HepG2 (cell line): ENCODE measurements around the gene TMEFF1.

ENCODE experiments used
- CTCF ChIP-seq: sonication (generic); formaldehyde crosslinking; IDR thresholded peaks from 2 replicates; pipeline ENCODE4 v1.5.0; 2020; ENCODE audit warnings: mild to moderate bottlenecking, missing genetic modification reagents, moderate library complexity
- EHMT2 ChIP-seq: fragments of 200-600 bp; sonication (generic); IDR thresholded peaks from 2 replicates; pipeline ENCODE4 v1.7.0; 2017; ENCODE audit warnings: antibody characterized with exemption, low read depth, low read length, borderline replicate concordance
- EP300 ChIP-seq, 3 experiments: sonication (generic) in 1 of 3; formaldehyde crosslinking in 1 of 3; IDR thresholded peaks; 2 replicates each; pipeline versions ENCODE4 v1.5.1 to v1.6.1; 2011 to 2020; ENCODE audit warnings: low read depth in 2 of 3, low read length in 2 of 3, borderline replicate concordance in 1 of 3, improper control_type of control experiment in 1 of 3, mild to moderate bottlenecking in 1 of 3, missing genetic modification reagents in 1 of 3, moderate library complexity in 1 of 3
- HDAC2 ChIP-seq: sonication (generic); formaldehyde crosslinking; IDR thresholded peaks from 2 replicates; pipeline ENCODE4 v1.4.0; 2020; ENCODE audit warnings: missing genetic modification reagents
- HNRNPUL1 ChIP-seq: fragments of 200-400 bp; formaldehyde crosslinking; IDR thresholded peaks from 2 replicates; pipeline ENCODE4 v1.6.1; 2017; ENCODE audit warnings: low read depth, mild to moderate bottlenecking, low read length, moderate library complexity
- HOMEZ ChIP-seq: IDR thresholded peaks from 2 replicates; pipeline ENCODE4 v1.6.1; 2016; ENCODE audit warnings: low read depth
- MAFK ChIP-seq, 2 experiments: IDR thresholded peaks in 1 of 2; conservative IDR thresholded peaks in 1 of 2; 2 replicates each; pipeline ENCODE4 v1.6.1; 2011; ENCODE audit warnings: improper control_type of control experiment in 2 of 2, low read length in 2 of 2
- MYC ChIP-seq: sonication (generic); formaldehyde crosslinking; IDR thresholded peaks from 2 replicates; pipeline ENCODE4 v1.9.0; 2021; ENCODE audit warnings: missing genetic modification reagents, borderline replicate concordance
- POLR2A ChIP-seq, 2 experiments: IDR thresholded peaks; 2 replicates each; pipeline ENCODE4 v1.6.1; 2011; ENCODE audit warnings: low read depth in 2 of 2, low read length in 2 of 2, mild to moderate bottlenecking in 1 of 2, moderate library complexity in 1 of 2; ENCODE audit not compliant: insufficient read depth in 1 of 2
- RAD51 ChIP-seq: fragments of 450-650 bp; IDR thresholded peaks from 2 replicates; pipeline ENCODE4 v1.6.1; 2016; ENCODE audit warnings: borderline replicate concordance
- RELA ChIP-seq: sonication (generic); formaldehyde crosslinking; IDR thresholded peaks from 2 replicates; pipeline ENCODE4 v1.4.0; 2020; ENCODE audit warnings: missing genetic modification reagents
- ZNF232 ChIP-seq: sonication (generic); formaldehyde crosslinking; IDR thresholded peaks from 2 replicates; pipeline ENCODE4 v1.4.0; 2020; ENCODE audit warnings: missing genetic modification reagents, borderline replicate concordance
- ZNF276 ChIP-seq: sonication (generic); formaldehyde crosslinking; IDR thresholded peaks from 2 replicates; pipeline ENCODE4 v1.4.0; 2020; ENCODE audit warnings: mild to moderate bottlenecking, low read depth, missing genetic modification reagents
- ZNF609 ChIP-seq: sonication (generic); formaldehyde crosslinking; IDR thresholded peaks from 2 replicates; pipeline ENCODE4 v1.4.0; 2020; ENCODE audit warnings: mild to moderate bottlenecking, missing genetic modification reagents, borderline replicate concordance

- TF ChIP-seq EHMT2 (no peak), POLR2A (IDR thresholded peaks at IDR 0.05; ENCODE audit: insufficient read depth in 1 of 2, low read depth in 2 of 2, low read length in 2 of 2) (no peak), CTCF (no peak), HDAC2 (CRISPR knock-in tag) (no peak), MYC (CRISPR knock-in tag) (no peak), MAFK (conservative IDR thresholded peaks at IDR 0.05 in 1 of 2, IDR thresholded peaks at IDR 0.05 in 1 of 2; ENCODE audit: low read length in 2 of 2) (no peak), HOMEZ (CRISPR knock-in tag) (no peak), ZNF609 (CRISPR knock-in tag) (no peak), HNRNPUL1 (no peak), ZNF276 (CRISPR knock-in tag) (no peak), RELA (no peak), ZNF232 (CRISPR knock-in tag) (no peak), RAD51 (no peak), EP300 (IDR thresholded peaks at IDR 0.05; ENCODE audit: low read depth in 2 of 2, low read length in 2 of 2) (no peak), EP300 (CRISPR knock-in tag; IDR thresholded peaks at IDR 0.05; ENCODE audit: borderline replicate concordance) (no peak)
These were observed 1.4 kb downstream of the TMEFF1 start for GRCh38 chr9:100474082-100474923.
